DOHH2 (cell line): ENCODE data around the gene SLC12A8.

ENCODE experiments used
- EZH2phosphoT487 ChIP-seq: fragments of 200-600 bp; sonication (generic); IDR thresholded peaks from 2 replicates; pipeline ENCODE4 v1.6.1; 2017; ENCODE audit warnings: borderline replicate concordance, mild to moderate bottlenecking, antibody characterized with exemption, low read length, moderate library complexity, mixed read lengths
- TF ChIP-seq, protein P1 (sequence below): fragments of 200-600 bp; sonication (generic); IDR thresholded peaks from one replicate; pipeline ENCODE4 v1.5.1; 2014; ENCODE audit warnings: antibody characterized with exemption, mild to moderate bottlenecking, low read depth, low read length; ENCODE audit not compliant: poor library complexity, severe bottlenecking

DNA sequence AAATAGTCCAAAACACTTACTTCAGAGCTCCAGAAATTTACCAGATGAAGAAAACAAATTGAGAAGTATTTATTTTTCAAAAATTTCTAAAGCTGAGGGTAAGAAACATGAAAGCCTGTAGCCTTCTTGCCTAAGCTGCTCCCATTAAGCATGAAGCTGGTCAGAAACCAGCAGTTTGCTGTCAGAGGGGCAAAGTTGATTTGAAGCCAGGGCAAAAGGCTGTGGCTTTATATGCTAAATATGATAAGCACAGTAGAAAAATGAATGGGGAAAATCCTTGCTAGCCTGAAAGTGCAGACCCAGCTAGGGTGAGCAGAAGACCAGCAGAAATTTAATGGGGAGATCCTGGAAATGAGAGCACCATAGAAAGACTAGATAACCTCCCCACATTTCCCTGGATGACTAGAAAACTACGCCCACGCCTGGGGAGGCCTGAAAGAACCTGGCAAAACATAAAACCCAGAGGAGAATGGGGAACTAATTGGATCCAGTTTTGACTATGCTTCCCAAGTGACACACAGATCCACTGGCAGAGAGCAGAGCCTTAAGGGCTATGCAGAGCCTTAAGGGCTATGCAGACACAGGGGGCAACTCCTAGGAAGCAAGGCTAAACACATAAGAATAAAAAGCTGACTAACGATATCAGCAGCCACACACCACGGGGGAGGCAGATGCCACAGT, 113.8 kb downstream of the SLC12A8 start:
- TF ChIP-seq, protein P1, sequence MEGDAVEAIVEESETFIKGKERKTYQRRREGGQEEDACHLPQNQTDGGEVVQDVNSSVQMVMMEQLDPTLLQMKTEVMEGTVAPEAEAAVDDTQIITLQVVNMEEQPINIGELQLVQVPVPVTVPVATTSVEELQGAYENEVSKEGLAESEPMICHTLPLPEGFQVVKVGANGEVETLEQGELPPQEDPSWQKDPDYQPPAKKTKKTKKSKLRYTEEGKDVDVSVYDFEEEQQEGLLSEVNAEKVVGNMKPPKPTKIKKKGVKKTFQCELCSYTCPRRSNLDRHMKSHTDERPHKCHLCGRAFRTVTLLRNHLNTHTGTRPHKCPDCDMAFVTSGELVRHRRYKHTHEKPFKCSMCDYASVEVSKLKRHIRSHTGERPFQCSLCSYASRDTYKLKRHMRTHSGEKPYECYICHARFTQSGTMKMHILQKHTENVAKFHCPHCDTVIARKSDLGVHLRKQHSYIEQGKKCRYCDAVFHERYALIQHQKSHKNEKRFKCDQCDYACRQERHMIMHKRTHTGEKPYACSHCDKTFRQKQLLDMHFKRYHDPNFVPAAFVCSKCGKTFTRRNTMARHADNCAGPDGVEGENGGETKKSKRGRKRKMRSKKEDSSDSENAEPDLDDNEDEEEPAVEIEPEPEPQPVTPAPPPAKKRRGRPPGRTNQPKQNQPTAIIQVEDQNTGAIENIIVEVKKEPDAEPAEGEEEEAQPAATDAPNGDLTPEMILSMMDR = no peak
- TF ChIP-seq EZH2phosphoT487 = no peak
